ENCODE results near the gene SARDH.

DNA sequence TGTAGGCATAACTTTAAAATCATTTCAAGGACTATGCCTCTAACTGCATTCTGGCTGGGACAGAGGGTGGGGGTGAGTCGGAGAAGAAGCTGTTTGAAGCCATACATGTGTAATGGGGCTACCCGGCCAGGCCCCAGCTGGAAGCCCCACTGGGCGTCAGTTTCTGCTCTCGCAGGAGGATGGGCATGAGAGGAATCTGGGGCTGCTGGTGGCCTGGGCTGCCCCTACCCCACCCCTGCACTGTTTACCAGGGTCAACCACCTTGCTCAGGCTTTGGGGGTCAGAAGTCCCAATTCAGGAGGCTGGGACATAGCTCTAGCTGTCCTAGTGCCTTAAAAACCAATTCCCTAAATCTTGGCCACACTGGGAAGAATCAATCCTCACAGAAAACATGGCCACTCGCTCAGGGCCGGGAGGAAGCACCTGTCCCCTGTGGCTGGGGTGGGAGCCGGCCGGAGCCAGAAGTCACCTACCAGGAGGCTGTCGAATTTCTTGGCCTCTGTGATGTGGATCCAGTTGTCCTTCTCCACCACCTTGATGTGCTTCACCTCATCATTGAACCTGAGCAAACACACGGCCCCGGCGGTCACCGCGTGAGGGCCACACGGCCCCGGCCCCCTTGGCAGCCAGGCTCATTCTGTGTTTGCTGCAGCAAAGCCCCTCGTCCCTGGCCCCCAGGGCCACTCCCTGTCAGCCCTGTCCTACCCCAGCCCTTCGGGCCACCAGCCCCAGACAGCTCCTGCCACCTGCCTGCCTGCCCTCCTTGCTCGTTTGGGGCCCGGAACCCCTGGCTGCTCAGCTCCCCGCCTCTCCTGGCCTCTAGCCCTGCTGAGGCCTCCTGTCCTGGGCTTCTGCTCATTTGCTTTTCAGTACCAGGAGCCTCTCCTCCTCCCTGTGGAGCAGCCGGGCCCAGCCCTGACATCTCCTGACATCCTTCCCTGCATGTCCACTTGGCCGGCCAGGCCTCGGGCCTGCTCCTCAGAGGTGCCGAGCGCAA, 33.6 kb upstream of the SARDH start:
- no peak for TF ChIP-seq POLR2AphosphoS5 (IDR thresholded peaks at IDR 0.05)
- TF ChIP-seq, protein P1, sequence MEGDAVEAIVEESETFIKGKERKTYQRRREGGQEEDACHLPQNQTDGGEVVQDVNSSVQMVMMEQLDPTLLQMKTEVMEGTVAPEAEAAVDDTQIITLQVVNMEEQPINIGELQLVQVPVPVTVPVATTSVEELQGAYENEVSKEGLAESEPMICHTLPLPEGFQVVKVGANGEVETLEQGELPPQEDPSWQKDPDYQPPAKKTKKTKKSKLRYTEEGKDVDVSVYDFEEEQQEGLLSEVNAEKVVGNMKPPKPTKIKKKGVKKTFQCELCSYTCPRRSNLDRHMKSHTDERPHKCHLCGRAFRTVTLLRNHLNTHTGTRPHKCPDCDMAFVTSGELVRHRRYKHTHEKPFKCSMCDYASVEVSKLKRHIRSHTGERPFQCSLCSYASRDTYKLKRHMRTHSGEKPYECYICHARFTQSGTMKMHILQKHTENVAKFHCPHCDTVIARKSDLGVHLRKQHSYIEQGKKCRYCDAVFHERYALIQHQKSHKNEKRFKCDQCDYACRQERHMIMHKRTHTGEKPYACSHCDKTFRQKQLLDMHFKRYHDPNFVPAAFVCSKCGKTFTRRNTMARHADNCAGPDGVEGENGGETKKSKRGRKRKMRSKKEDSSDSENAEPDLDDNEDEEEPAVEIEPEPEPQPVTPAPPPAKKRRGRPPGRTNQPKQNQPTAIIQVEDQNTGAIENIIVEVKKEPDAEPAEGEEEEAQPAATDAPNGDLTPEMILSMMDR (IDR thresholded peaks at IDR 0.05), result no peak
